Sigmoid colon (tissue), 7 donors: ENCODE measurements around the gene HDDC2. TPM values are rescaled to one million over a fixed set of nuclear protein-coding genes. Genes with fewer than 3 reads are reported as not detected.

Experiments
- polyA plus RNA-seq, 3 donors: library from polyadenylated mRNA; stranded (reverse); fragments of 200-250 nt; gene quantifications; one replicate each; pipeline ENCODE4 v1.2.3, GENCODE V29; 2013
- total RNA-seq, 4 donors: library from RNA; depleted of rRNA; stranded (reverse); fragments of >200 nt; gene quantifications; one replicate each; pipeline ENCODE4 v1.1.0, GENCODE V29; 2016
- donor health status: healthy with polysubstance abuse.
- donor health status: Bipolar disorder and iron deficiency.
- donor health status: healthy.

Gene HDDC2
- total and polyA plus RNA-seq, 7 donors, result 39.9 to 82.9 (median 56.1) TPM

Other genes starting within 250 kb of the HDDC2 start
- gene TPD52L1, start 148.2 kb downstream of the HDDC2 start, total RNA-seq, result 10 to 100 TPM; 61.0 to 98.9 (median 73.8) TPM
- gene TPD52L1, start 148.2 kb downstream of the HDDC2 start, polyA plus RNA-seq, result 10 to 100 TPM in 2 of 3 donors, 1 to 10 TPM in 1; 8.1 to 21.8 (median 13.8) TPM